H9 (cell line): Measurements from ENCODE around the gene CD247. TPM values are rescaled to one million over a fixed set of nuclear protein-coding genes. Genes with fewer than 3 reads are reported as not detected.

ENCODE experiments used
- DNase-seq: peaks from one replicate; pipeline ENCODE4 v3.0.0-alpha.2; 2017
- H2AFZ ChIP-seq: one replicate; pipeline ENCODE4 v1.6.1; 2013; ENCODE audit warnings: mild to moderate bottlenecking, low read length, control low read depth, moderate library complexity
- H2AK5ac ChIP-seq: 2 replicates; pipeline ENCODE4 v1.6.1; 2013; ENCODE audit warnings: low read length, control low read depth, mixed read lengths; ENCODE audit not compliant: insufficient read length
- H2BK120ac ChIP-seq: one replicate; pipeline ENCODE4 v1.6.1; 2013; ENCODE audit warnings: low read depth, mild to moderate bottlenecking, low read length, control low read depth, inconsistent platforms; ENCODE audit not compliant: poor library complexity, severe bottlenecking
- H2BK12ac ChIP-seq: 2 replicates; pipeline ENCODE4 v1.6.1; 2013; ENCODE audit warnings: low read length, control low read depth, mixed read lengths, low read depth; ENCODE audit not compliant: insufficient read length
- H2BK15ac ChIP-seq: 2 replicates; pipeline ENCODE4 v1.6.1; 2013; ENCODE audit warnings: low read depth, low read length, control low read depth
- H2BK20ac ChIP-seq: one replicate; pipeline ENCODE4 v1.6.1; 2013; ENCODE audit warnings: low read depth, mild to moderate bottlenecking, low read length, control low read depth, inconsistent platforms; ENCODE audit not compliant: poor library complexity, severe bottlenecking
- H2BK5ac ChIP-seq: 2 replicates; pipeline ENCODE4 v1.6.1; 2013; ENCODE audit warnings: low read length, control low read depth, mixed read lengths; ENCODE audit not compliant: insufficient read length
- H3K14ac ChIP-seq: 2 replicates; pipeline ENCODE4 v1.6.1; 2013; ENCODE audit warnings: low read length, control low read depth; ENCODE audit not compliant: insufficient read depth
- H3K18ac ChIP-seq: 2 replicates; pipeline ENCODE4 v1.6.1; 2013; ENCODE audit warnings: low read depth, mild to moderate bottlenecking, mixed read lengths, low read length, control low read depth; ENCODE audit not compliant: insufficient read length
- H3K23ac ChIP-seq: 2 replicates; pipeline ENCODE4 v1.6.1; 2013; ENCODE audit warnings: low read length, control low read depth, mixed read lengths, low read depth; ENCODE audit not compliant: insufficient read length
- H3K23me2 ChIP-seq: 2 replicates; pipeline ENCODE4 v1.6.1; 2013; ENCODE audit warnings: low read depth, mild to moderate bottlenecking, mixed read lengths, low read length, control low read depth; ENCODE audit not compliant: insufficient read length, poor library complexity, severe bottlenecking
- H3K27ac ChIP-seq: 2 replicates; pipeline ENCODE4 v1.5.1; 2013; ENCODE audit warnings: low read length, control low read depth, mixed read lengths, low read depth; ENCODE audit not compliant: insufficient read length
- H3K27me3 ChIP-seq: 2 replicates; pipeline ENCODE4 v1.6.1; 2013; ENCODE audit warnings: low read length, control low read depth, inconsistent platforms; ENCODE audit not compliant: insufficient read depth
- H3K4ac ChIP-seq: 2 replicates; pipeline ENCODE4 v1.6.1; 2013; ENCODE audit warnings: low read depth, mild to moderate bottlenecking, control low read depth, inconsistent platforms, low read length, moderate library complexity
- H3K4me1 ChIP-seq: 2 replicates; pipeline ENCODE4 v1.6.1; 2013; ENCODE audit warnings: low read length, control low read depth, inconsistent platforms; ENCODE audit not compliant: insufficient read depth
- H3K4me2 ChIP-seq: 2 replicates; pipeline ENCODE4 v1.6.1; 2013; ENCODE audit warnings: low read length, control low read depth, mixed read lengths; ENCODE audit not compliant: insufficient read length, insufficient read depth
- H3K56ac ChIP-seq: 2 replicates; pipeline ENCODE4 v1.6.1; 2013; ENCODE audit warnings: low read depth, mild to moderate bottlenecking, mixed read lengths, low read length, control low read depth; ENCODE audit not compliant: insufficient read length
- H3K79me1 ChIP-seq: 2 replicates; pipeline ENCODE4 v1.6.1; 2013; ENCODE audit warnings: low read depth, mild to moderate bottlenecking, moderate library complexity, low read length, control low read depth, inconsistent platforms; ENCODE audit not compliant: insufficient read depth, poor library complexity, severe bottlenecking
- H3K79me2 ChIP-seq: 2 replicates; pipeline ENCODE4 v1.6.1; 2013; ENCODE audit warnings: low read length, control low read depth, inconsistent platforms; ENCODE audit not compliant: insufficient read depth
- H3K9ac ChIP-seq: 2 replicates; pipeline ENCODE4 v1.6.1; 2013; ENCODE audit warnings: low read length, control low read depth, mixed read lengths; ENCODE audit not compliant: insufficient read length; ENCODE audit errors: extremely low read depth
- H3K9me3 ChIP-seq: one replicate; pipeline ENCODE4 v1.6.1; 2013; ENCODE audit warnings: low read depth, low read length, inconsistent platforms; ENCODE audit not compliant: control insufficient read depth
- H3T11ph ChIP-seq: one replicate; pipeline ENCODE4 v1.6.1; 2013; ENCODE audit warnings: mild to moderate bottlenecking, low read length, control low read depth, inconsistent platforms
- H4K20me1 ChIP-seq: one replicate; pipeline ENCODE4 v1.6.1; 2013; ENCODE audit not compliant: control insufficient read depth, insufficient read length, insufficient read depth
- H4K5ac ChIP-seq: 2 replicates; pipeline ENCODE4 v1.6.1; 2013; ENCODE audit warnings: low read depth, mild to moderate bottlenecking, mixed read lengths, low read length, control low read depth; ENCODE audit not compliant: insufficient read length
- H4K8ac ChIP-seq: replicated peaks from 2 replicates; pipeline ENCODE4 v1.6.1; 2013; ENCODE audit warnings: low read length, control low read depth, mixed read lengths, low read depth; ENCODE audit not compliant: insufficient read length
- H4K91ac ChIP-seq: 2 replicates; pipeline ENCODE4 v1.6.1; 2013; ENCODE audit warnings: low read depth, mild to moderate bottlenecking, moderate library complexity, mixed read lengths, low read length, control low read depth; ENCODE audit not compliant: insufficient read length
- H3K27ac Mint-ChIP-seq, 3 experiments: 2 replicates in 2 of 3; 3 replicates in 1 of 3; pipeline ENCODE4 v1.8.0; 2020 to 2021; ENCODE audit warnings: mixed read lengths in 3 of 3, mild to moderate bottlenecking in 1 of 3, moderate library complexity in 1 of 3
- H3K27me3 Mint-ChIP-seq: 2 replicates; pipeline ENCODE4 v1.8.0; 2021; ENCODE audit warnings: low read depth, mild to moderate bottlenecking, moderate library complexity, mixed read lengths
- H3K36me3 Mint-ChIP-seq, 3 experiments: 2 replicates in 2 of 3; 3 replicates in 1 of 3; pipeline ENCODE4 v1.8.0; 2020 to 2021; ENCODE audit warnings: low read depth in 3 of 3, mixed read lengths in 3 of 3; ENCODE audit not compliant: insufficient read depth in 1 of 3
- H3K4me1 Mint-ChIP-seq, 2 experiments: 2 replicates each; pipeline ENCODE4 v1.8.0; 2020; ENCODE audit warnings: mixed read lengths in 2 of 2
- H3K4me3 Mint-ChIP-seq, 2 experiments: 2 replicates in 1 of 2; 3 replicates in 1 of 2; pipeline ENCODE4 v1.8.0; 2020 to 2021; ENCODE audit warnings: mild to moderate bottlenecking in 2 of 2, mixed read lengths in 2 of 2, moderate library complexity in 1 of 2
- H3K9me3 Mint-ChIP-seq, 2 experiments: 2 replicates in 1 of 2; 3 replicates in 1 of 2; pipeline ENCODE4 v1.8.0; 2020; ENCODE audit warnings: mild to moderate bottlenecking in 2 of 2, mixed read lengths in 2 of 2, moderate library complexity in 1 of 2
- WGBS: extraction: QIAGEN DNeasy Blood & Tissue Kit; methylation state at CpG from one replicate; pipeline ENCODE4 v1.1.7; 2013; ENCODE audit warnings: missing lambda C conversion rate, low lambda C conversion rate, mixed read lengths; ENCODE audit not compliant: insufficient read length; ENCODE audit errors: extremely low coverage; 5-methylcytosine and 5-hydroxymethylcytosine counted together
- total RNA-seq: library from RNA; stranded (reverse); gene quantifications from 2 replicates; pipeline ENCODE4 v1.2.1, GENCODE V29; 2021
- TF ChIP-seq, protein P1 (sequence below): fragments of 200-600 bp; sonication (generic); conservative IDR thresholded peaks from 3 replicates; pipeline ENCODE4 v1.8.0; 2021; ENCODE audit warnings: antibody characterized with exemption, mild to moderate bottlenecking

CD247 gene
- total RNA-seq, 1 experiment from 2014 or later, result 1.2 TPM

DNA sequence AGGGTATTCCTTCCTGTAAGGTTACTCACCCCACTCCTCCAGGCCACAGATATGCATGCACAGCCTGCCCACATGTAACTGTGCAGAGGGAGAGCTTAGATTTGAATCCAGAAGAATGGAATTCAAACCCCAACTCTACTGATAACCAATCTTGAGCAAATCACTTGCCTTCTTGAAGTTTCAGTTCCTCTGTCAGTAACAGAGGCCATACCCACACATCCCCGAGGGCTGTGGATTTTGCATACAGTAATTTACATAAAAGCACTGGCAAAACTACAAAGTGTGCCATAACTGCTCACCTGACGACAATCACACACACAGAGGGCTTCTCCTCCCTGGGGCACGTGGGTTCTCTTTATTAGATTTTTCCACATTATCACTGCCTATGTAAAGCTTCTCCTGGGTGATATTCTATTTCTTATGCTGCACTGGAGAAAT, 18.6 kb downstream of the CD247 start:
- Histone ChIP-seq H3K79me1 (no peaks in the 10 kb centered on the region), H2BK15ac (no peak overlapping the region), H4K91ac (no peak overlapping the region), H3K79me2 (no peaks in the 10 kb centered on the region), H3K4ac (no peak overlapping the region), H4K20me1 (no peaks in the 10 kb centered on the region), H3K23me2 (no peaks in the 10 kb centered on the region), H3K9ac (no peak overlapping the region), H4K8ac (no peak overlapping the region), H2BK120ac (no peak overlapping the region), H3K56ac (no peak overlapping the region), H3K14ac (no peak overlapping the region), H3K18ac (no peak overlapping the region), H3K4me1 (peaks cover 11% of the 10 kb centered on the region; the same call in 1 of the 2 replicates), H2AK5ac (no peak overlapping the region), H3K27ac (no peak overlapping the region), H3T11ph (no peak overlapping the region), H3K4me2 (no peak overlapping the region), H3K9me3 (no peaks in the 10 kb centered on the region), H4K5ac (no peak overlapping the region), H3K23ac (no peak overlapping the region), H2BK20ac (no peak overlapping the region), H2AFZ (no peak overlapping the region), H2BK12ac (no peak overlapping the region), H2BK5ac (no peak overlapping the region), H3K27me3 (no peaks in the 10 kb centered on the region)
- no peak for DNase-seq
- Mint-ChIP-seq H3K36me3 (no peaks in the 10 kb centered on the region), H3K4me3 (no peak overlapping the region), H3K4me1 (peaks cover 30 to 34% of the 10 kb centered on the region in 2 experiments), H3K9me3 (no peaks in the 10 kb centered on the region), H3K27ac (no peak overlapping the region), H3K27me3 (peaks cover 25% of the 10 kb centered on the region)
- TF ChIP-seq, protein P1, sequence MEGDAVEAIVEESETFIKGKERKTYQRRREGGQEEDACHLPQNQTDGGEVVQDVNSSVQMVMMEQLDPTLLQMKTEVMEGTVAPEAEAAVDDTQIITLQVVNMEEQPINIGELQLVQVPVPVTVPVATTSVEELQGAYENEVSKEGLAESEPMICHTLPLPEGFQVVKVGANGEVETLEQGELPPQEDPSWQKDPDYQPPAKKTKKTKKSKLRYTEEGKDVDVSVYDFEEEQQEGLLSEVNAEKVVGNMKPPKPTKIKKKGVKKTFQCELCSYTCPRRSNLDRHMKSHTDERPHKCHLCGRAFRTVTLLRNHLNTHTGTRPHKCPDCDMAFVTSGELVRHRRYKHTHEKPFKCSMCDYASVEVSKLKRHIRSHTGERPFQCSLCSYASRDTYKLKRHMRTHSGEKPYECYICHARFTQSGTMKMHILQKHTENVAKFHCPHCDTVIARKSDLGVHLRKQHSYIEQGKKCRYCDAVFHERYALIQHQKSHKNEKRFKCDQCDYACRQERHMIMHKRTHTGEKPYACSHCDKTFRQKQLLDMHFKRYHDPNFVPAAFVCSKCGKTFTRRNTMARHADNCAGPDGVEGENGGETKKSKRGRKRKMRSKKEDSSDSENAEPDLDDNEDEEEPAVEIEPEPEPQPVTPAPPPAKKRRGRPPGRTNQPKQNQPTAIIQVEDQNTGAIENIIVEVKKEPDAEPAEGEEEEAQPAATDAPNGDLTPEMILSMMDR, result no peak
- no CpG with 5 or more reads among the region's 3 CpGs for WGBS
